Gastroesophageal sphincter (tissue), 3 donors: Measurements from ENCODE around the gene CPT1C.

Source experiments
- CTCF ChIP-seq, 4 experiments: fragments of 200-600 bp in 2 of 4; fragments of 450-650 bp in 2 of 4; sonication (generic) in 1 of 4; IDR thresholded peaks; one replicate each; pipeline ENCODE4 v1.5.1; 2017 to 2019; ENCODE audit warnings: antibody characterized with exemption in 4 of 4, mild to moderate bottlenecking in 2 of 4, moderate library complexity in 2 of 4
- EP300 ChIP-seq: sonication (generic); formaldehyde crosslinking; IDR thresholded peaks from one replicate; pipeline ENCODE4 v1.6.1; 2017; ENCODE audit warnings: antibody characterized with exemption, mild to moderate bottlenecking
- POLR2A ChIP-seq, 2 donors: fragments of 450-650 bp; IDR thresholded peaks; one replicate each; pipeline ENCODE4 v1.6.1; 2017; ENCODE audit warnings: antibody characterized with exemption in 2 of 2, mild to moderate bottlenecking in 2 of 2, moderate library complexity in 1 of 2
- POLR2AphosphoS5 ChIP-seq: sonication (generic); formaldehyde crosslinking; IDR thresholded peaks from one replicate; pipeline ENCODE4 v1.6.1; 2017; ENCODE audit warnings: antibody characterized with exemption

GRCh38 chr19:49738268-49738667 is 47.4 kb downstream of the CPT1C start:
- TF ChIP-seq EP300 (no peak), POLR2AphosphoS5 (no peak), CTCF (IDR thresholded peaks at IDR 0.05) (no peak), POLR2A (IDR thresholded peaks at IDR 0.05) (no peak)
